RWPE1 (cell line): ENCODE measurements around the gene TNRC6B.

Experiments
- CTCF ChIA-PET: fragments of 350-600 bp; sonication (Branson Sonifier 250); formaldehyde crosslinking; extraction: SDS; loops from one replicate; lab custom pipeline; 2021; lab: Yijun Ruan, JAX
- POLR2A ChIA-PET: fragments of 400-600 bp; formaldehyde crosslinking; extraction: SDS; loops from one replicate; lab custom pipeline; 2020; ENCODE audit warnings: antibody characterized with exemption; ENCODE audit not compliant: low non-redundant PET; lab: Yijun Ruan, JAX
- DNase-seq: peaks from one replicate; pipeline ENCODE4 v3.0.0; 2012; ENCODE audit warnings: low spot score
- H3K27ac ChIP-seq: fragments of 450-650 bp; 2 replicates; pipeline ENCODE4 v1.5.1; 2017
- CTCF ChIP-seq: fragments of 450-650 bp; conservative IDR thresholded peaks from 2 replicates; pipeline ENCODE4 v1.5.1; 2017; ENCODE audit warnings: low read depth, mild to moderate bottlenecking

TNRC6B gene

GRCh38 chr22:40345271-40345670 lies 167.5 kb downstream of the TNRC6B start:
- POLR2A ChIA-PET, result no interaction called here
- DNase-seq, result no peak
- no peak for TF ChIP-seq CTCF
- peak overlapping the region; percentile 93 for H3K27ac ChIP-seq
- CTCF ChIA-PET, result no interaction called here

- TF ChIP-seq CTCF, result no peak
- DNase-seq, result peak; percentile 18
- CTCF ChIA-PET, result no interaction called here
- POLR2A ChIA-PET, result no interaction called here
- H3K27ac ChIP-seq, result peak overlapping the region; percentile 93
Observed at GRCh38 chr22:40345815-40346184, 168.1 kb downstream of the TNRC6B start.

GRCh38 chr22:40346185-40347118 lies 168.7 kb downstream of the TNRC6B start, which contains the start of gene ADSL:
ADSL (plus strand) TSS chr22:40346500; CDS start chr22:40346559, 59 bp downstream.
- POLR2A ChIA-PET, result interaction anchor here (0.7 kb wide), 1 partner anchor 812 kb away, joined by 3 read pairs; no protein-coding TSS in a partner anchor
- no peak for TF ChIP-seq CTCF
- CTCF ChIA-PET, result no interaction called here

GRCh38 chr22:40347300-40347699 lies 169.6 kb downstream of the TNRC6B start:
- ChIA-PET POLR2A (interaction anchor here (0.7 kb wide), 1 partner anchor 812 kb away, joined by 3 read pairs; no protein-coding TSS in a partner anchor), CTCF (interaction anchor here (0.6 to 0.8 kb wide), 3 partner anchors 118 to 306 kb away, joined by 3 read pairs; no protein-coding TSS in a partner anchor)
- DNase-seq, result no peak
- H3K27ac ChIP-seq, result peak overlapping the region; percentile 93
- no peak for TF ChIP-seq CTCF

More at GRCh38 chr22:40346185-40347118, 168.7 kb downstream of the TNRC6B start, which contains the start of gene ADSL:
- peak; percentile 84 for DNase-seq
- H3K27ac ChIP-seq, result peak within 1 kb of the TSS; percentile 93

- ChIA-PET POLR2A (no interaction called here), CTCF (interaction anchor here (0.5 to 1.1 kb wide), 7 partner anchors 119 to 813 kb away, joined by 3 to 8 read pairs (median 3); no protein-coding TSS in a partner anchor)
- no peak overlapping the region; the same call in 1 of the 2 replicates for H3K27ac ChIP-seq
- peak; percentile 38 for DNase-seq
- TF ChIP-seq CTCF, result peak; percentile 86
Observed at GRCh38 chr22:40348025-40348658, 170.4 kb downstream of the TNRC6B start.

DNA sequence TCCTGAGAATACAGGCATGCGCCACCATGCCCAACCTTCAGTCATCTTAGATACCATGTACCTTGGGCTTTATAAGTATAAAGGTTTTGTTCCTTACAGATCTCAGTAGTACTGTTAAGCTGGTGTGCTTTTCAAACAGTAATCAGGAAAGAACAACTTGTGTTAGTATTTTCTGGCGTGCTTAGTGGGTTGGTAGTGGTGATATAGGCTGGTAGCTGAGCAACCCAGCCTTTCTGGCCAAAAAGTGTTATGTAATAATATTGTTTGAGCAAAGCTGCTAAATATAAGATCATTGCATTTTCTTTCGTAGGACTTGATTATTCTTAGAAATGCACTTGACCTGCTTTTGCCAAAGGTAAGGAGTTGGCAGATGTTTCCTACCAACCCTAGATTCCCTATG lies 175.0 kb downstream of the TNRC6B start:
- DNase-seq, result no peak
- no peak for TF ChIP-seq CTCF
- POLR2A ChIA-PET, result no interaction called here

More for the DNA sequence above, 175.0 kb downstream of the TNRC6B start:
- H3K27ac ChIP-seq, result no peak overlapping the region
- CTCF ChIA-PET, result interaction anchor here (0.6 kb wide), 1 partner anchor 14 kb away, joined by 6 read pairs; no protein-coding TSS in a partner anchor
